Activated T-helper 1 cell treated with Interleukin-2 at 50 U/mL for 16 hours (primary cell): ENCODE results near the gene FXYD3.
A peak's percentile ranks its signal among the peaks of the same experiment; 100 is the strongest.
"Not testable (repeated sequence)": the region's sequence is repeated elsewhere in the genome, so short reads cannot be mapped to it uniquely, and the experiment has no call there.

Source experiments
- DNase-seq: peaks from one replicate; pipeline ENCODE4 v3.0.0-alpha.2; 2020; ENCODE audit warnings: low read depth

Gene FXYD3

GRCh38 chr19:35124098-35125060, 8.8 kb downstream of the FXYD3 start:
- DNase-seq, result peak; percentile 76

- no peak for DNase-seq
These were observed 9.7 kb downstream of the FXYD3 start for GRCh38 chr19:35125270-35125717.

- DNase-seq, result no peak
These were observed 10.4 kb downstream of the FXYD3 start for GRCh38 chr19:35125749-35126623.

- DNase-seq, result no peak
These were observed 11.0 kb downstream of the FXYD3 start for GRCh38 chr19:35126624-35126959.

GRCh38 chr19:35127871-35128270, 12.2 kb downstream of the FXYD3 start:
- DNase-seq, result no peak

GRCh38 chr19:35128398-35129057, 12.9 kb downstream of the FXYD3 start:
- DNase-seq, result no peak

GRCh38 chr19:35129724-35130274, 14.2 kb downstream of the FXYD3 start:
- DNase-seq, result not testable (repeated sequence)

- no peak for DNase-seq
These were observed 15.4 kb downstream of the FXYD3 start for GRCh38 chr19:35130761-35131720.

GRCh38 chr19:35132254-35132653, 16.6 kb downstream of the FXYD3 start:
- DNase-seq, result no peak

- DNase-seq, result no peak
These were observed 18.2 kb downstream of the FXYD3 start for GRCh38 chr19:35133826-35134225.

- no peak for DNase-seq
These were observed 19.1 kb downstream of the FXYD3 start, which contains the start of gene LGI4 for GRCh38 chr19:35134601-35135242. Gene LGI4, minus strand, starts transcription at chr19:35135059. Its CDS starts 379 bp downstream, at chr19:35134680.

GRCh38 chr19:35135389-35135909, 19.8 kb downstream of the FXYD3 start:
- DNase-seq, result peak; percentile 31

- no peak for DNase-seq
These were observed 20.6 kb downstream of the FXYD3 start for GRCh38 chr19:35136231-35136630.

- DNase-seq, result no peak
These were observed 21.5 kb downstream of the FXYD3 start for GRCh38 chr19:35136977-35137702.

- no peak for DNase-seq
These were observed 22.8 kb downstream of the FXYD3 start, which contains the start of gene FXYD1 for GRCh38 chr19:35138305-35138892. Gene FXYD1, plus strand, starts transcription at chr19:35138824. Its CDS starts 1,256 bp downstream, at chr19:35140080.

GRCh38 chr19:35140207-35140961, 24.8 kb downstream of the FXYD3 start:
- DNase-seq, result no peak

- DNase-seq, result peak; percentile 93
These were observed 25.6 kb downstream of the FXYD3 start for GRCh38 chr19:35140962-35141836.
